H1 (cell line): ENCODE results near the gene ARMC12. TPM values are rescaled to one million over a fixed set of nuclear protein-coding genes. Genes with fewer than 3 reads are reported as not detected.

Source experiments
- ASH2L ChIP-seq: fragments of 200-600, 300-600 bp; sonication (generic); IDR thresholded peaks from one replicate; pipeline ENCODE4 v1.7.1; 2017; ENCODE audit warnings: low read length
- ATF2 ChIP-seq: IDR thresholded peaks from 2 replicates; pipeline ENCODE4 v1.6.1; 2012; ENCODE audit warnings: low read length, inconsistent platforms
- CREB1 ChIP-seq: IDR thresholded peaks from 2 replicates; pipeline ENCODE4 v1.6.1; 2012; ENCODE audit warnings: inconsistent platforms
- CTCF ChIP-seq, 3 experiments: IDR thresholded peaks; 1 replicate in 2 of 3; 2 replicates in 1 of 3; pipeline versions ENCODE4 v1.5.1 to v1.6.1; 2011; ENCODE audit warnings: low read length in 3 of 3, mild to moderate bottlenecking in 3 of 3, inconsistent platforms in 2 of 3, low read depth in 1 of 3, moderate library complexity in 1 of 3; ENCODE audit not compliant: insufficient read depth in 1 of 3; ENCODE audit errors: control extremely low read depth in 1 of 3
- E2F6 ChIP-seq: IDR thresholded peaks from 2 replicates; pipeline ENCODE4 v1.6.1; 2012; ENCODE audit warnings: inconsistent platforms
- EZH2 ChIP-seq: fragments of 200-600 bp; sonication (generic); IDR thresholded peaks from 2 replicates; pipeline ENCODE4 v1.7.1; 2012; ENCODE audit warnings: low read depth, mild to moderate bottlenecking, moderate library complexity, low read length, inconsistent platforms; ENCODE audit not compliant: severe bottlenecking
- GABPA ChIP-seq: IDR thresholded peaks from 2 replicates; pipeline ENCODE4 v1.6.1; 2011; ENCODE audit warnings: mild to moderate bottlenecking, low read length, moderate library complexity, borderline replicate concordance; ENCODE audit not compliant: insufficient read depth
- NANOG ChIP-seq: IDR thresholded peaks from 2 replicates; pipeline ENCODE4 v1.6.1; 2011; ENCODE audit warnings: low read length, low read depth, mild to moderate bottlenecking, inconsistent platforms; ENCODE audit not compliant: insufficient read depth, poor library complexity, severe bottlenecking
- PHF8 ChIP-seq: fragments of 200-600 bp; sonication (generic); conservative IDR thresholded peaks from 2 replicates; pipeline ENCODE4 v1.7.1; 2012; ENCODE audit warnings: low read depth, mild to moderate bottlenecking, inconsistent platforms, low read length, moderate library complexity
- POU5F1 ChIP-seq: IDR thresholded peaks from 2 replicates; pipeline ENCODE4 v1.6.1; 2011; ENCODE audit warnings: low read depth, mild to moderate bottlenecking, low read length, moderate library complexity
- SIX5 ChIP-seq: IDR thresholded peaks from 2 replicates; pipeline ENCODE4 v1.6.1; 2011; ENCODE audit warnings: mild to moderate bottlenecking, low read depth, low read length
- SP4 ChIP-seq: IDR thresholded peaks from 2 replicates; pipeline ENCODE4 v1.6.1; 2012; ENCODE audit warnings: low read length, inconsistent platforms
- SUZ12 ChIP-seq: fragments of 200-600 bp; sonication (generic); IDR thresholded peaks from 2 replicates; pipeline ENCODE4 v1.6.1; 2012; ENCODE audit warnings: mild to moderate bottlenecking, inconsistent platforms, low read length, moderate library complexity, mixed read lengths
- TAF1 ChIP-seq: IDR thresholded peaks from 2 replicates; pipeline ENCODE4 v1.6.1; 2011; ENCODE audit warnings: mild to moderate bottlenecking, low read depth, low read length
- TAF7 ChIP-seq: optimal IDR thresholded peaks from 2 replicates; pipeline ENCODE3; 2011; ENCODE audit warnings: low read depth, mild to moderate bottlenecking, inconsistent platforms, low read length, moderate library complexity, borderline replicate concordance
- YY1 ChIP-seq: IDR thresholded peaks from 2 replicates; pipeline ENCODE4 v1.6.1; 2011; ENCODE audit warnings: low read depth, mild to moderate bottlenecking, low read length
- polyA plus RNA-seq, 7 experiments: library from polyadenylated mRNA; depleted of rRNA in 3 of 7; stranded (reverse) in 5 of 7; unstranded in 2 of 7; fragments of >200 nt in 5 of 7; fragments of 200-250 nt in 2 of 7; gene quantifications; 1 replicate in 5 of 7; 2 replicates in 1 of 7; 4 replicates in 1 of 7; pipeline versions ENCODE4 v1.2.1 to v1.2.3, GENCODE V29; 2011 to 2013; ENCODE audit warnings: missing spikeins in 2 of 7, mixed read lengths in 2 of 7
- total RNA-seq: library from RNA; stranded (reverse); fragmentation: NEBNext Ultra II Directional; extraction: Animal tissue kit (Norgen Biotek cat#: 25700); gene quantifications from 2 replicates; pipeline ENCODE4 v1.2.1, GENCODE V29; 2021

The ARMC12 gene
- total and polyA plus RNA-seq, 2 of the 8 experiments (the other 6 are each of a cell fraction or from before 2014, with no cell fraction given) = 0.86 to 3.7 TPM

- TF ChIP-seq POU5F1 (no peak), YY1 (no peak), E2F6 (no peak), TAF1 (peak; percentile 60; the same call in 1 of the 2 replicates), ASH2L (no peak), NANOG (no peak), SUZ12 (no peak), GABPA (no peak), TAF7 (peak; percentile 21), ATF2 (no peak), SIX5 (no peak), EZH2 (no peak), SP4 (no peak), CTCF (IDR thresholded peaks at IDR 0.05; ENCODE audit: control extremely low read depth in 1 of 3, insufficient read depth in 1 of 3, low read depth in 1 of 3, low read length in 3 of 3) (no peak), PHF8 (peak; percentile 77), CREB1 (peak; percentile 90)
- TF ChIP-seq, all 59 proteins: peak for 8
Observed at GRCh38 chr6:35731414-35731735, 5.5 kb upstream of the ARMC12 start (continued).
